Adrenal gland (tissue), 12 donors: ENCODE results near the gene ZNF608. TPM values are rescaled to one million over a fixed set of nuclear protein-coding genes. Genes with fewer than 3 reads are reported as not detected.

Experiments used
- DNase-seq, 7 donors: peaks; one replicate each; pipeline ENCODE4 v3.0.0-alpha.2; 2019 to 2020
- H3K27ac ChIP-seq, 5 donors: fragments of 200-600 bp; sonication (generic) in 4 of 5; 1 replicate in 3 of 5; 2 replicates in 2 of 5; pipeline versions ENCODE4 v1.5.1 to v1.8.0; 2016 to 2020; ENCODE audit warnings: mild to moderate bottlenecking in 1 of 5
- H3K27me3 ChIP-seq: fragments of 200-600 bp; 2 replicates; pipeline ENCODE4 v1.8.0; 2021
- H3K36me3 ChIP-seq, 2 donors: fragments of 200-600 bp; replicated peaks in 1 of 2; 1 replicate in 1 of 2; 2 replicates in 1 of 2; pipeline versions ENCODE4 v1.5.1 to v1.8.0; 2018 to 2022
- H3K4me1 ChIP-seq, 2 donors: fragments of 200-600 bp; replicated peaks in 1 of 2; 1 replicate in 1 of 2; 2 replicates in 1 of 2; pipeline versions ENCODE4 v1.5.1 to v1.8.0; 2018 to 2021
- H3K4me3 ChIP-seq, 4 donors: fragments of 200-600 bp; sonication (generic) in 3 of 4; one replicate each; pipeline ENCODE4 v1.5.1; 2016 to 2018
- H3K9me3 ChIP-seq, 3 donors: fragments of 200-600 bp; sonication (generic) in 1 of 3; replicated peaks in 1 of 3; 1 replicate in 2 of 3; 2 replicates in 1 of 3; pipeline versions ENCODE4 v1.5.1 to v1.8.0; 2016 to 2021
- POLR2A ChIP-seq, 2 donors: fragments of 450-650 bp; IDR thresholded peaks; one replicate each; pipeline ENCODE4 v1.6.1; 2017; ENCODE audit warnings: antibody characterized with exemption in 2 of 2, mild to moderate bottlenecking in 2 of 2, moderate library complexity in 1 of 2
- WGBS, 4 donors: extraction: QIAGEN DNeasy Blood & Tissue Kit in 2 of 4; methylation state at CpG; one replicate each; pipeline versions ENCODE4 v1.1.5 to v1.1.7; 2013 to 2017; 5-methylcytosine and 5-hydroxymethylcytosine counted together
- intact Hi-C, 2 donors: fragments of 100-400 bp; cut with DNase I; formaldehyde crosslinking; loops; one replicate each; pipeline versions ENCODE4 v1.14.1 to v1.15.0; 2022 to 2023
- polyA plus RNA-seq, 3 donors: library from polyadenylated mRNA; stranded (reverse); fragments of 200-250 nt in 2 of 3; fragments of 350-450 nt in 1 of 3; fragmentation: Illumina TruSeq in 1 of 3; extraction: RNeasy Lipid Tissue Mini Kit (QIAGEN cat#74804) in 1 of 3; gene quantifications; one replicate each; pipeline ENCODE4 v1.2.3, GENCODE V29; 2013 to 2014
- total RNA-seq, 9 donors: library from RNA; depleted of rRNA in 4 of 9; stranded (reverse); fragments of >200 nt in 4 of 9; fragments of 120-200 nt in 1 of 9; fragmentation: NEBNext Ultra II Directional in 1 of 9; extraction: Animal tissue kit (Norgen Biotek cat#: 25700) in 1 of 9; gene quantifications; one replicate each; pipeline versions ENCODE4 v1.1.0 to v1.2.4, GENCODE V29; 2013 to 2023
- TF ChIP-seq, protein P1 (sequence below), 6 experiments: fragments of 450-650 bp in 4 of 6; fragments of 200-600 bp in 2 of 6; sonication (generic) in 1 of 6; IDR thresholded peaks; 1 replicate in 5 of 6; 2 replicates in 1 of 6; pipeline versions ENCODE4 v1.5.1 to v1.8.0; 2016 to 2021; ENCODE audit warnings: antibody characterized with exemption in 6 of 6, mild to moderate bottlenecking in 2 of 6, moderate library complexity in 1 of 6
- donor health status: healthy with polysubstance abuse.
- donor health status: Bipolar disorder and iron deficiency.
- donor health status: DM: yes; HTN: yes; CAD: no.
- donor health status: DM: no; HTN: no; CAD: no.
- donor health status: DM: no; HTN: no; CAD: no.
- donor health status: DM: yes; HTN: yes; CAD: no.

The ZNF608 gene
- total and polyA plus RNA-seq, 12 donors, result 14.4 to 55.0 (median 29.1) TPM

DNA sequence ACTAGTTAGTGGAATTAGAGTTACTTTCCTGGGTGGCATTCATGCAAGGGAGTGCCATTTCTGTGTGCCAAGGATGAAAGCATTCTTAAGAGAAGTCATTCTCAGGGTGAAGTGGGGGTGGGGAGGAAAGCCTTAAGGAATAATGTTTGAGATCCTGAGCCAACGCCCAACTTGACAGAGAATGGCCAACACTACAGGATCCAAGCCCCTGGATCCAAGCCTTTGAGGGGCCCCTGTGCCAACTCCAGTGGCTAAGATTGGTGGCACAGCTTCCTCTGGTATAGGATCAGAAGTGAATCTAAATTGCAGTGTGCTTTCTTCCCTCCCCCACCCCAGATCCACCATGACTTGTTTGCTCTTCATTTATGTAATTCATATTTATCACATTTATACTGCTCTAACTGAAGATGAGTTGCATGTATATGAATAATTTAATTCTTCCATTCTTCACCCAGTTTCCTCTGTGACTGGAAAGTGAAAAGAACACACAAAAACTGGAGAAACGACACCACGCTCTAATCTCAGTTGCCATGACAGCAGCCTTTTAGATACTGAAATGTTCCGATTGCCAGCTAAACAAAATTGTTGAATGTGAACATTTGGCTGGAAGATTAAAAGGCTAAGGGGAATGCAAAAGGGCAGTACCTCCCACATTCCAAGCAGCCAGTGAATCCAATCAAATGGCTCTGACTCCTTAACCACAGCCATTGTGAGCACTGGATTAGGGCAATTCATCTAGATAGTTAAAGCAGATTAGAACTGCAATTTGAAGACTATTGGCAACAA, 4.5 kb downstream of the ZNF608 start:
- intact Hi-C loops, result no loop called here
- H3K4me1 ChIP-seq, result peaks cover 24 to 70% of the 10 kb centered on the region in 2 donors
- H3K36me3 ChIP-seq, result no peaks in the 10 kb centered on the region
- no peaks in the 10 kb centered on the region for H3K27me3 ChIP-seq
- H3K4me3 ChIP-seq, result peak overlapping the region in 1 of 4 donors; percentile 73
- 25 to 41% (median 33%) methylated on average over 4 of the region's 4 CpGs for WGBS, 4 donors
- DNase-seq, result peak in 6 of 7 donors; percentile 47 to 77 (median 66)
- H3K9me3 ChIP-seq, result no peaks in the 10 kb centered on the region
- peak overlapping the region in 2 of 5 donors; percentile 6 to 51 for H3K27ac ChIP-seq
- TF ChIP-seq, protein P1, sequence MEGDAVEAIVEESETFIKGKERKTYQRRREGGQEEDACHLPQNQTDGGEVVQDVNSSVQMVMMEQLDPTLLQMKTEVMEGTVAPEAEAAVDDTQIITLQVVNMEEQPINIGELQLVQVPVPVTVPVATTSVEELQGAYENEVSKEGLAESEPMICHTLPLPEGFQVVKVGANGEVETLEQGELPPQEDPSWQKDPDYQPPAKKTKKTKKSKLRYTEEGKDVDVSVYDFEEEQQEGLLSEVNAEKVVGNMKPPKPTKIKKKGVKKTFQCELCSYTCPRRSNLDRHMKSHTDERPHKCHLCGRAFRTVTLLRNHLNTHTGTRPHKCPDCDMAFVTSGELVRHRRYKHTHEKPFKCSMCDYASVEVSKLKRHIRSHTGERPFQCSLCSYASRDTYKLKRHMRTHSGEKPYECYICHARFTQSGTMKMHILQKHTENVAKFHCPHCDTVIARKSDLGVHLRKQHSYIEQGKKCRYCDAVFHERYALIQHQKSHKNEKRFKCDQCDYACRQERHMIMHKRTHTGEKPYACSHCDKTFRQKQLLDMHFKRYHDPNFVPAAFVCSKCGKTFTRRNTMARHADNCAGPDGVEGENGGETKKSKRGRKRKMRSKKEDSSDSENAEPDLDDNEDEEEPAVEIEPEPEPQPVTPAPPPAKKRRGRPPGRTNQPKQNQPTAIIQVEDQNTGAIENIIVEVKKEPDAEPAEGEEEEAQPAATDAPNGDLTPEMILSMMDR (IDR thresholded peaks at IDR 0.05), result no peak
- TF ChIP-seq POLR2A (IDR thresholded peaks at IDR 0.05), result peak in 1 of 2 donors; percentile 48

DNA sequence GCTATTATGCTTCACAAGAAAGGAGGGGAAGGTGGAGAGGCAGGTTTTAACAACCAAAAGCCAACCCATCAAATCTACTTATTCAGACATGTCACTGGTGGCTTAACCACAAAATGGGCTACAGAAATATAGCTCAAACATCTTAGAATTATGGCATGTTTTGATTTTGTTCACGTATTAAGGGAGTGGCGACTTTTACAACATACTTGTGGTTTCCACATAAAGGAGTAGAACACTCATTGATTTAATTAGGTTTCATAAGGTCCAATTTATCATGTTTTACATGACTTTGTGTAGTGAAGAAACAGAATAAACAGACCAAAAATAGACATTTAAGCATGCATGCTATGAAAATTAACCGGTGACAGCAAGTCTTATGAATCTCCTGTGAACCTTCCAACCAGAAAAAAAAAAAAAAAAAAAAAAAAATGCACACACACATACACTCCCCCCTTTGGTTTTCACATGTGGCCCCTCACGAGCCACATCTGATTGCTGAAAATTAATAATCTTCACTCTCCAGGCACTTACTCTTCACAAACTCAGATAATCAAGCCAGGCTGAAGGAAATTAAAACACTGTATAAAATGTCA, 5.4 kb downstream of the ZNF608 start:
- Histone ChIP-seq H3K4me1 (peaks cover 24 to 78% of the 10 kb centered on the region in 2 donors), H3K9me3 (no peaks in the 10 kb centered on the region), H3K27ac (no peak overlapping the region), H3K4me3 (peak overlapping the region in 1 of 4 donors; percentile 73), H3K36me3 (no peaks in the 10 kb centered on the region), H3K27me3 (no peaks in the 10 kb centered on the region)
- intact Hi-C loops, result no loop called here
- no peak for DNase-seq
- TF ChIP-seq POLR2A (IDR thresholded peaks at IDR 0.05), result no peak
- TF ChIP-seq, protein P1 (IDR thresholded peaks at IDR 0.05), result no peak
- WGBS, 4 donors, result 75 to 82% (median 79%) methylated on average over 4 of the region's 4 CpGs

GRCh38 chr5:124740071-124740470, 6.4 kb downstream of the ZNF608 start:
- H3K27me3 ChIP-seq, result no peaks in the 10 kb centered on the region
- 85 to 92% (median 87%) methylated on average over 4 of the region's 4 CpGs for WGBS, 4 donors
- no peaks in the 10 kb centered on the region for H3K36me3 ChIP-seq
- intact Hi-C loops, result no loop called here
- no peak overlapping the region for H3K27ac ChIP-seq
- no peaks in the 10 kb centered on the region for H3K9me3 ChIP-seq
- H3K4me3 ChIP-seq, result no peak overlapping the region
- no peak for DNase-seq
- H3K4me1 ChIP-seq, result peaks cover 24 to 81% of the 10 kb centered on the region in 2 donors
- no peak for TF ChIP-seq POLR2A (IDR thresholded peaks at IDR 0.05)
- TF ChIP-seq, protein P1 (IDR thresholded peaks at IDR 0.05), result no peak

DNA sequence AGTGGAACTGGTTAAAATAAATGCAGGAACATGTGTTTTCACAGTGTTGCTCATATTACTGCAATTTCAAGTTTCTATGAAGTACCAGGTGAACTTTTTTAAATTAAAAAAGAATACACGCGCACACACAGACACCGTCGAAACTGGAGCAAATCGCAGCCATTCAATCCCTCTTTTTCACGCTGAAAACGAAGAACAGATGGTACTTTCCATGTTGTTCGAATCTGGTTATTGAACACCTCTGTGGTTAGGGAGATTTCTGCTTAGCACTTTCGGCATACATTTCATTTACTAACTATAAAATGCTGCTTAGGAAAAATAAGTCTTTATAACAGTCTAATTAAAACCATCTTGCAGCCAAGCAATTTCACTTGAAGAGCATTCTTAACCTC, 6.8 kb downstream of the ZNF608 start:
- Histone ChIP-seq H3K27ac (peak overlapping the region in 1 of 5 donors; percentile 20), H3K4me1 (peaks cover 24 to 79% of the 10 kb centered on the region in 2 donors), H3K27me3 (no peaks in the 10 kb centered on the region), H3K4me3 (no peak overlapping the region), H3K9me3 (no peaks in the 10 kb centered on the region), H3K36me3 (no peaks in the 10 kb centered on the region)
- intact Hi-C loops, result loop anchor here in 1 of 2 donors (10.0 kb wide), 1 partner anchor 85 kb away; no protein-coding TSS in a partner anchor
- no peak for DNase-seq
- 85 to 89% (median 88%) methylated on average over 9 of the region's 9 CpGs for WGBS, 4 donors
- TF ChIP-seq, protein P1 (IDR thresholded peaks at IDR 0.05), result no peak
- TF ChIP-seq POLR2A (IDR thresholded peaks at IDR 0.05), result no peak
